GM10266 (cell line): Measurements from ENCODE around the gene STT3B.

Experiments
- DNase-seq: peaks from one replicate; pipeline ENCODE4 v3.0.0; 2012; ENCODE audit errors: extremely low spot score
- CTCF ChIP-seq: IDR thresholded peaks from 2 replicates; pipeline ENCODE4 v1.5.1; 2012; ENCODE audit warnings: mild to moderate bottlenecking, low read depth; ENCODE audit not compliant: control insufficient read depth, insufficient read depth; ENCODE audit errors: missing control alignments

The STT3B gene

GRCh38 chr3:31639828-31640227, 107.1 kb downstream of the STT3B start:
- no peak for DNase-seq
- TF ChIP-seq CTCF = no peak

- no peak for TF ChIP-seq CTCF
- no peak for DNase-seq
Observed at GRCh38 chr3:31645256-31645655, 112.5 kb downstream of the STT3B start.

DNA sequence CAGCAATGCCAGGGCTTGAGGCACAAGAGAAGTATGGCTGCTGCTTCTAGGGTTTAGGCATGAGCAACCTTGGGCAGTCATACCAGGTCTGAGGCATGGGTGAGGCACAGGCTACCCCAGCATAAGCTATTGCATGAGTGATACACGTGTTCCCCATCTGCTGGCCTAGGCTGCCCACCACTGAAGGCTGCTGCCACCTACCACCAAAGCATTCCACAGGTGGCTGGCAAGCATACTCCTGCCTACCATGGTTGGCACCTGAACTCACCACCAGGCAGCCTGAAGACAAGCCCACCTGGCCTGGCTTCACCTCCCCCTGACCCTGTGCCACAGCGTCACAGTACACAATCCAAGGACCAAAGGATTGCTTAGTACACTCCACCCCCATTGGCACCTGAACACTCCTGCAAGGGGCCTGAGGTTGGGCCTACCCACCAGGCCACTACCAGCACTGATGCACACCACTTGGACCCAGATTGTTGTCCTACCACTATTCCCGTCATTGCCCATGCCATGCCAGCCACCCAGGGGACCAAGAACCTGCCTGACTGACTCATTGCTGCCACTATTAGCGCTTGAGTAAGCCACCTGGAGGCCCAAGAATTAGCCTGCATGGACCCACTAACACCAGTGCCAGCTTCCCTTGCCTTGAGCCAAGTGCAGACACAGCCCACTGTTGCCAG, 115.7 kb downstream of the STT3B start:
- no peak for TF ChIP-seq CTCF
- DNase-seq = no peak

DNA sequence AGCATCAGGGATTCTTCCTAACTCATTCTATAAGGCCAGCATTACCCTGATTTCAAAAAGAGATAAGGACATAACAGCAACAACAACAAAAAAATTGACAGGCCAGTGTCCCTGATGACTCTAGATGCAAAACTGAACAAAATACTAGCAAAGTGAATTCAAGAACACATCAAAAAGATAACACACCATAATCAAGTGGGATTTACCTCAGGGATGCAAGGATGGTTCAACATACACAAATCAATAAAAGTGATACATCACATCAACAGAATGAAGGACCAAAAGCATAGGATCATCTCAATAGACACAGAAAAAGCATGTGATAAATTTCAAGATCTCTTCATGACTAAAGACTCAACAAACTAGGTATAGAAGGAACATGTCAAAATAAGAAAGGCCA, 119.6 kb downstream of the STT3B start:
- TF ChIP-seq CTCF = no peak
- no peak for DNase-seq

DNA sequence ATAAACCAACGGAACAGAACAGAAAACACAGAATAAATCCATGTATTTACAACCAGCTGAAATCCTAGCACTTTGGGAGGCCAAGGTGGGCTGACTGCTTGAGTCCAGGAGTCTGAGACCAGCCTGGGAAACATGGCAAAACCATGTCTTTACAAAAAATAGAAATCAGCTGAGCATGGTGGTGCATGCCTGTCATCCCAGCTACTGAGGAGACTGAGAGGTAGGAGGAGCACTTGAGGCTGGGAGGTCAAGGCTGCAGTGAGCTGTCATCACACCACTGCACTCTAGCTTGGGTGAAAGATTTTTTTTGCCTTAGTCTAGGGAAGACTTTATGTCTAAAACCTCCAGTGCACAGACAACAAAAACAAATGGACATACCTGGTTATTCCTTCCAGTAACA, 120.7 kb downstream of the STT3B start:
- DNase-seq = no peak
- no peak for TF ChIP-seq CTCF

DNA sequence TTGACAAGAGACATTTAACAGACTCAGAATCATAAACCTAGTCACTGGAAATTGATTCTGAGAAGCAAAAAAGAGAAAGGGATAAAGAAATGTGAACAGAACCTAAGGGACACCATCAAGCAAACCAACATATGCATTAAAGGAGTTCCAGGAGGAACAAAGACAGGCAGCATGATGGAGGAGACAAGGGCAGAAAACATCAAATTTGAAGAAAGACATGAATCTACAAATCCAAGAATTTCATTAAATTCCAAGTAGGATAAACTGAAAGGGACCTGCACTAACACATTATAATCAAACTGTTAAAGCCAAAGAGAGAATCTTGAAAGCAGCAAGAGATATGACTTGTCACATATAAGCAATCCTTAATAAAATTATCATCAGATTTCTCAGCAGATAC, 122.3 kb downstream of the STT3B start:
- no peak for DNase-seq
- TF ChIP-seq CTCF = no peak

- DNase-seq = no peak
- no peak for TF ChIP-seq CTCF
Observed at GRCh38 chr3:31659246-31659645, 126.5 kb downstream of the STT3B start.
